ENCODE data around the gene SHC2. TPM values are rescaled to one million over a fixed set of nuclear protein-coding genes. Genes with fewer than 3 reads are reported as not detected.
A peak's percentile ranks its signal among the peaks of the same experiment; 100 is the strongest.

Gene SHC2
- total and polyA plus RNA-seq, 2 of the 13 experiments (the other 11 are each of a cell fraction or from before 2014, with no cell fraction given) = 9.0 to 18.3 TPM

- intact Hi-C loops (cut with micrococcal nuclease; ENCODE audit: unreplicated experiment) = no loop called here
- WGBS (ENCODE audit: low lambda C conversion rate) = 2% methylated on average over 34 of the region's 81 CpGs
- TF ChIP-seq ZNF12 (CRISPR knock-in tag; IDR thresholded peaks at IDR 0.05) (no peak), JUN (CRISPR knock-in tag; IDR thresholded peaks at IDR 0.05) (no peak), ATRX (CRISPR knock-in tag; IDR thresholded peaks at IDR 0.05; ENCODE audit: borderline replicate concordance) (no peak), ZBTB44 (CRISPR knock-in tag; IDR thresholded peaks at IDR 0.05) (no peak), ZMAT5 (CRISPR knock-in tag; IDR thresholded peaks at IDR 0.05; ENCODE audit: borderline replicate concordance, low read depth) (no peak), ARID3A (IDR thresholded peaks at IDR 0.05; ENCODE audit: low read depth, low read length) (no peak), MAZ (IDR thresholded peaks at IDR 0.05; ENCODE audit: borderline replicate concordance, low read depth, low read length) (peak; percentile 42; the same call in 1 of the 2 replicates), MAZ (CRISPR knock-in tag; IDR thresholded peaks at IDR 0.05; ENCODE audit: low read depth) (peak; percentile 44), ZFP36L2 (CRISPR knock-in tag; IDR thresholded peaks at IDR 0.05) (no peak), EEA1 (CRISPR knock-in tag; IDR thresholded peaks at IDR 0.05; ENCODE audit: borderline replicate concordance) (no peak), RFX3 (CRISPR knock-in tag; IDR thresholded peaks at IDR 0.05) (no peak), HDAC6 (IDR thresholded peaks at IDR 0.05; ENCODE audit: low read depth, low read length) (no peak), ZNF343 (CRISPR knock-in tag; IDR thresholded peaks at IDR 0.05) (no peak), EP300 (IDR thresholded peaks at IDR 0.05; ENCODE audit: low read depth in 2 of 2, low read length in 2 of 2) (no peak), EP300 (CRISPR knock-in tag; IDR thresholded peaks at IDR 0.05; ENCODE audit: borderline replicate concordance) (no peak), PATZ1 (CRISPR knock-in tag; IDR thresholded peaks at IDR 0.05) (peak; percentile 54), SRY (CRISPR knock-in tag; IDR thresholded peaks at IDR 0.05) (peak; percentile 65; the same call in 1 of the 2 replicates), BRD4 (CRISPR knock-in tag; IDR thresholded peaks at IDR 0.05) (peak; percentile 94)
Observed at GRCh38 chr19:507286-508203, 46.7 kb upstream of the SHC2 start, which contains the start of gene TPGS1. TPGS1 (plus strand) TSS chr19:507497; CDS start chr19:507507, 10 bp downstream.

More at GRCh38 chr19:507286-508203, 46.7 kb upstream of the SHC2 start, which contains the start of gene TPGS1:
- DNase-seq (ENCODE audit: low spot score) (peak; percentile 63), FAIRE-seq (no peak), ATAC-seq (peak; percentile 83)
- Histone ChIP-seq H3K27me3 (ENCODE audit: control insufficient read depth in 1 of 2, insufficient read depth in 2 of 2, low read length in 2 of 2) (no peaks in the 10 kb centered on the region), H2AFZ (ENCODE audit: low read length) (peak within 1 kb of the TSS; percentile 93), H3K4me2 (ENCODE audit: low read depth, low read length) (peak within 1 kb of the TSS; percentile 82), H3K36me3 (replicated peaks in 1 of 2; ENCODE audit: control insufficient read depth in 1 of 2, insufficient read depth in 2 of 2, low read length in 2 of 2) (no peaks in the 10 kb centered on the region), H3K9me3 (ENCODE audit: low read length) (no peaks in the 10 kb centered on the region), H3K4me3 (replicated peaks in 1 of 3; ENCODE audit: insufficient read depth in 1 of 3, low read depth in 2 of 3, low read length in 3 of 3) (peak within 1 kb of the TSS; percentile 93 to 99 (median 97)), H3K79me2 (ENCODE audit: insufficient read depth, low read length) (no peaks in the 10 kb centered on the region), H3K4me1 (ENCODE audit: insufficient read depth, low read length) (peaks cover 32% of the 10 kb centered on the region), H4K20me1 (ENCODE audit: insufficient read depth, low read length) (no peaks in the 10 kb centered on the region; the same call in 1 of the 2 replicates), H3K9ac (ENCODE audit: insufficient read depth, low read depth, low read length) (peak within 1 kb of the TSS; percentile 93), H3K27ac (ENCODE audit: extremely low read length, insufficient read depth, low read length) (peak within 1 kb of the TSS; percentile 98)
- ChIA-PET POLR2A (interaction anchor here (0.8 to 2.8 kb wide), 14 partner anchors 8 to 64 kb away, joined by 3 to 33 read pairs (median 8); partner anchors contain the start of gene CDC34), CTCF (ENCODE audit: low intra/inter-chr PET ratio, low total read pairs) (interaction anchor here (0.7 to 1.5 kb wide), 4 partner anchors 12 to 124 kb away, joined by 3 to 6 read pairs (median 4); partner anchors contain the start of gene MADCAM1)
- BruUV-seq (replicated peaks) = no TSS peak
- in situ Hi-C loops (cut with HindIII; ENCODE audit: extremely low pct_ligation_motif_present, low pct_unique_long_range_greater_than_20kb) = no loop called here
